WI38 (cell line): ENCODE data around the gene CASP7.
"Not testable (repeated sequence)": the region's sequence is repeated elsewhere in the genome, so short reads cannot be mapped to it uniquely, and the experiment has no call there.

Experiments
- H3K4me3 ChIP-seq: 2 replicates; pipeline ENCODE4 v1.5.1; 2011; ENCODE audit warnings: low read depth, mild to moderate bottlenecking, control low read depth, low read length
- TF ChIP-seq, protein P1 (sequence below): IDR thresholded peaks from 2 replicates; pipeline ENCODE4 v1.5.1; 2012; ENCODE audit warnings: low read depth, mild to moderate bottlenecking, control low read depth, low read length

Gene CASP7

GRCh38 chr10:113767222-113767621, 87.5 kb downstream of the CASP7 start:
- no peak overlapping the region for H3K4me3 ChIP-seq
- TF ChIP-seq, protein P1, sequence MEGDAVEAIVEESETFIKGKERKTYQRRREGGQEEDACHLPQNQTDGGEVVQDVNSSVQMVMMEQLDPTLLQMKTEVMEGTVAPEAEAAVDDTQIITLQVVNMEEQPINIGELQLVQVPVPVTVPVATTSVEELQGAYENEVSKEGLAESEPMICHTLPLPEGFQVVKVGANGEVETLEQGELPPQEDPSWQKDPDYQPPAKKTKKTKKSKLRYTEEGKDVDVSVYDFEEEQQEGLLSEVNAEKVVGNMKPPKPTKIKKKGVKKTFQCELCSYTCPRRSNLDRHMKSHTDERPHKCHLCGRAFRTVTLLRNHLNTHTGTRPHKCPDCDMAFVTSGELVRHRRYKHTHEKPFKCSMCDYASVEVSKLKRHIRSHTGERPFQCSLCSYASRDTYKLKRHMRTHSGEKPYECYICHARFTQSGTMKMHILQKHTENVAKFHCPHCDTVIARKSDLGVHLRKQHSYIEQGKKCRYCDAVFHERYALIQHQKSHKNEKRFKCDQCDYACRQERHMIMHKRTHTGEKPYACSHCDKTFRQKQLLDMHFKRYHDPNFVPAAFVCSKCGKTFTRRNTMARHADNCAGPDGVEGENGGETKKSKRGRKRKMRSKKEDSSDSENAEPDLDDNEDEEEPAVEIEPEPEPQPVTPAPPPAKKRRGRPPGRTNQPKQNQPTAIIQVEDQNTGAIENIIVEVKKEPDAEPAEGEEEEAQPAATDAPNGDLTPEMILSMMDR, result no peak

DNA sequence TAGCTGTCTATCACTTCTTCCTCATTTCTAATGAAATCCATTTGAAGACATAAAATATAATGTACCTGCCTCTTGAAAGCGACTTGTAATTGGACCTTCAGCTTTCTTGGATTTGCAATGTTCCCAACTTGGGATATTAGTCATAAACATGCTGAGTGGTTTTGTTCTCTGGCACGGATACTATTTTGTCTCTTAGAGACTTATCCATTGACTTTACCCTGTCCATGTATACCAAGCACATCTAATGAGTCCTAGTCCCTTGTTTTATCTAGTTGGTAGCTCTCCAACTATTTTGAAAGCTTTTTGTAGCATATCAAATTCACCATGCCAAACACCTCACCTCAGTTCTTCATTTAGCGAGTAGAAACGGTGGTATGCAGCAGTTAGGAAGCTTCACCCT, 90.6 kb downstream of the CASP7 start:
- H3K4me3 ChIP-seq, result no peak overlapping the region
- TF ChIP-seq, protein P1, result no peak

DNA sequence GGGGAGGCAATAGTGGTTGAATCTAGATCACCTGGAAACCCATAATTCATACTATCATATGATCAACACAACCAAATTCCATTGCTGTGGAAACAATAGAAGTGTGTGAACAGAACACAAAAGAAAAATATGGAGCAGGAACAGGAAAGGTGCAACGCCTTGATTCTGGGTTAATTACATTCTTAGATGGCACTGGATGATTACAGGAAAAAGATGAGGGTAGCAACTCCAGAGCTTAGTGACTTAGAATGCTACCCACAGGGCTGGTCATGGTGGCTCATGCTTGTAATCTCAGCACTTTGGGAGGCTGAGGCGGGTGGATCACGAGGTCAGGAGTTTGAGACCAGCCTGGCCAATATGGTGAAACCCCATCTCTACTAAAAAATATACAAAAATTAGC, 91.4 kb downstream of the CASP7 start:
- not testable (repeated sequence) for H3K4me3 ChIP-seq

DNA sequence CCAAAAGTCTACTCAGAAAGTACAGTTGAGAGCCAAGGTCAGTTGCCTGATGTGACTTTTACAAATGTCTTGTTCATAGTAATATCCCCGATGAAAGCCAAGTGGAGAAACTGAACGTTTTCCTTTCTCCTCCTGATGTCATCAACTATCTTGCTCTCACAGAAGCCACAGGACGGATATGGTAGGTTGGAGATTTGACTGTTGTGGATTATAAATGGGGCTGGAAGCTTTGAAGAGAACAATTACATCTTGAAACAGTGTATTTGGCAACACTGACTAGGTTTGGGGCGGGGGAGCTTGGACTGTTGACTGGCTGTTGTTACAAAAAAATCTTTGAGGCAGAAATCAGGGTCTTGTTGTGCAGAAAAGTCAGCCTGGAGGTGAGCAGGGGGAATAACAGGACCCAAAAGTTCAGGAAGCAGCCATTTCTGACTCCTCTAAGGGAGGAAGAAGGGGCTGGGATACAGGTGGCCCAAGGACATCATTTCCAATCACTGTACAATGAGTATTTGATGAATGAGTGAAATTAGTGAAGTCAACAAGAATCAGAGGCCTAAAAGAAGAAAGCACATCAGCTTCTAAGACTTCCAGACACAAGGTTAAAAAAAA, 96.1 kb downstream of the CASP7 start:
- H3K4me3 ChIP-seq, result no peak overlapping the region
- TF ChIP-seq, protein P1, result no peak

GRCh38 chr10:113776553-113776952, 96.8 kb downstream of the CASP7 start:
- no peak overlapping the region for H3K4me3 ChIP-seq
- TF ChIP-seq, protein P1, result no peak
